ENCODE results near the gene RANBP6. TPM values are rescaled to one million over a fixed set of nuclear protein-coding genes. Genes with fewer than 3 reads are reported as not detected.

The RANBP6 gene
- total RNA-seq, 4 donors from 2014 or later, result 6.0 to 11.6 (median 8.3) TPM

DNA sequence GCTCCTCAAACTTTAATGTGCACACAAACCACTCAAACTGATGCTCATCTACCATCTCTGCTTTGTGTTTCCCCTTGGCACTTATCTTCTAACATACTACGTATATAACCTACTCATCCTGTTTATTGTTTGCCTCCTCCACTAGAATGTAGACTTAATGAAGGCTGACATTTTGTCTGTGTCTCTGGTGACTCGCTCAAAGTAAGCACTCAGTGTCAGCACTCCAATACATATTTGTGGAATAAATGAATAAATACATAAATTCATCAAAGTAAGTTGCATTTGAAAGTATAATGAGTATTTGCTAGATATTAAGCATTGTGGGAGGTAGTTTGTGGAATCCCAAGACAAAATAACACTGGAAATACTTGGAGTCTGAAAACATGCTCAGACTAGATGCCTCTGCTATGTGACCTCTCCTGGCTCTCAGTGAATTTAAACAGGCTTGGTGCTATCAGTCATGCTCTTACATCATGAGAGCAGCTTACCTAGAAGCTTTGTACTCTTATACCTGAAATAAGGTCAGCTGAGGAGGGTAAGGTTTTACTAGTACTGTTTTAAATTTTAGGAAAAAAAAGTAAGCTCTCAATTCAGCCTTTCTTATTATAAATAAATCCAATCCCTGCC lies 37.0 kb upstream of the RANBP6 start:
- H3K27ac ChIP-seq, result no peak overlapping the region
- H3K4me1 ChIP-seq, result no peaks in the 10 kb centered on the region
- H3K27me3 ChIP-seq, result no peaks in the 10 kb centered on the region
- no peaks in the 10 kb centered on the region for H3K36me3 ChIP-seq
- no peak for DNase-seq
- no peak for TF ChIP-seq POLR2A (IDR thresholded peaks at IDR 0.05)
- TF ChIP-seq, protein P1, sequence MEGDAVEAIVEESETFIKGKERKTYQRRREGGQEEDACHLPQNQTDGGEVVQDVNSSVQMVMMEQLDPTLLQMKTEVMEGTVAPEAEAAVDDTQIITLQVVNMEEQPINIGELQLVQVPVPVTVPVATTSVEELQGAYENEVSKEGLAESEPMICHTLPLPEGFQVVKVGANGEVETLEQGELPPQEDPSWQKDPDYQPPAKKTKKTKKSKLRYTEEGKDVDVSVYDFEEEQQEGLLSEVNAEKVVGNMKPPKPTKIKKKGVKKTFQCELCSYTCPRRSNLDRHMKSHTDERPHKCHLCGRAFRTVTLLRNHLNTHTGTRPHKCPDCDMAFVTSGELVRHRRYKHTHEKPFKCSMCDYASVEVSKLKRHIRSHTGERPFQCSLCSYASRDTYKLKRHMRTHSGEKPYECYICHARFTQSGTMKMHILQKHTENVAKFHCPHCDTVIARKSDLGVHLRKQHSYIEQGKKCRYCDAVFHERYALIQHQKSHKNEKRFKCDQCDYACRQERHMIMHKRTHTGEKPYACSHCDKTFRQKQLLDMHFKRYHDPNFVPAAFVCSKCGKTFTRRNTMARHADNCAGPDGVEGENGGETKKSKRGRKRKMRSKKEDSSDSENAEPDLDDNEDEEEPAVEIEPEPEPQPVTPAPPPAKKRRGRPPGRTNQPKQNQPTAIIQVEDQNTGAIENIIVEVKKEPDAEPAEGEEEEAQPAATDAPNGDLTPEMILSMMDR (IDR thresholded peaks at IDR 0.05), result no peak
- no peak overlapping the region for H3K4me3 ChIP-seq
- H3K9me3 ChIP-seq, result no peaks in the 10 kb centered on the region

DNA sequence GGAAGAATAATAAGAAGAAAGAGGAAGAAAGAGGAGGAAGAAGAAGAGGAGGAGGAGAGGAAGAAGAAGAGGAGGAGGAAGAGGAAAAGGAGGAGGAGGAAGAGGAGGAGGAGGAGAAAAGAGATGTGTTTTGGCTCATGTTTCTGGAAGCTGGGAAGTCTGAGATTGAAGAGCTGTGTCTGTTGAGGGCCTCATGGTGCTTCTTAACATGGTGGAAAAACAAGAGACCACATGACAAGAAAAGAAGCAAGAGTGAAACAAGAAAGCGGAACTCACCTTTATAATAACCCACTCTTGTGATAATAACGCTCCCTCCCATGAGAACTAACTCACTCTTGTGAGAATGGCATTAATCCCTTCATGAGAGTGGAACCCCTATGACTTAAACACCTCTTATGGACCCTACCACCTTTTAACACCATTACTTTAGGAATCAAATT lies 36.1 kb upstream of the RANBP6 start:
- no peak for DNase-seq
- TF ChIP-seq, protein P1 (IDR thresholded peaks at IDR 0.05), result no peak
- TF ChIP-seq POLR2A (IDR thresholded peaks at IDR 0.05), result no peak
- Histone ChIP-seq H3K4me3 (no peak overlapping the region), H3K4me1 (no peaks in the 10 kb centered on the region), H3K9me3 (no peaks in the 10 kb centered on the region), H3K27me3 (no peaks in the 10 kb centered on the region), H3K36me3 (no peaks in the 10 kb centered on the region), H3K27ac (no peak overlapping the region)

DNA sequence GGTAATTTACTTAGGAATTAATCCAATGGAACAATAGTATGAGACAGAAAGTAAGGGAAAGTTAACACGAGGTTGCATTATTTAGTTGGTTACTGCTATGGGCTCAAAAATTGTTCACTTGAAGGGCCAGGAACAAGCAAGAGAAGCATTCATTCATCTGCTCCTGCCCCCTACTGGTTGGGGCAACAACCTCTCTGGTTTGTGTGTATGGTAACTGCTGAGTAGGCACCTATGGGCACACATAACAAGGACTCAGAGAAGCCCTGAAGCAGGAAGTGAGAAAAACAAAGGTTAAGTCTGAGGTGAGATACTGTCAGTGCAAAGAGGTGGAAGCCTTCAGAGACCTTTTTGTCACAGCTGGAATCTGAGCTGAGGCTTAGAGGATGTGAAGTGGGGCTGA lies 34.4 kb upstream of the RANBP6 start:
- DNase-seq, result no peak
- Histone ChIP-seq H3K4me3 (no peak overlapping the region), H3K4me1 (no peaks in the 10 kb centered on the region), H3K36me3 (no peaks in the 10 kb centered on the region), H3K27ac (no peak overlapping the region), H3K9me3 (no peaks in the 10 kb centered on the region), H3K27me3 (no peaks in the 10 kb centered on the region)
- no peak for TF ChIP-seq POLR2A (IDR thresholded peaks at IDR 0.05)
- TF ChIP-seq, protein P1 (IDR thresholded peaks at IDR 0.05), result peak in 4 of 6 experiments; percentile 14 to 41 (median 32)

DNA sequence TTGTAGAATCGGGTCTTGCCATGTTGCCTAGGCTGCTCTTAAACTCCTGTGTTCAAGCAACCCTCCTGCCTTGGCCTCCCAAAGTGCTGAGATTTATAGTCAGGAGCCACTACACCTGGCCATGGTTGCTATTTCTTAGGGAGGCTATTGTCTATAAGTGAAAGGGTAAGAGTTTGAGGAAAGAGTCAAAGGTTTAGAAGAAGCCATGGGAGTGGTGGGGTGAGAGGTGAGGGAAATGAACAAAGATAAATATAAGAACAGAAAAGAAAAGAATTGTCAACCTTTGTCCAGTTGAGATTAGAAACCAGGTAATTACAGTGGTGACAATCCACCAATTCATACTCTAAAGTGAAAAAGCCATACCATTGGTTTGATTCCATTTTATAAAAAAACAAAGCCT lies 32.6 kb upstream of the RANBP6 start:
- Histone ChIP-seq H3K4me3 (no peak overlapping the region), H3K36me3 (no peaks in the 10 kb centered on the region), H3K27me3 (no peaks in the 10 kb centered on the region), H3K9me3 (no peaks in the 10 kb centered on the region), H3K4me1 (no peaks in the 10 kb centered on the region), H3K27ac (no peak overlapping the region)
- DNase-seq, result no peak
- TF ChIP-seq, protein P1 (IDR thresholded peaks at IDR 0.05), result no peak
- TF ChIP-seq POLR2A (IDR thresholded peaks at IDR 0.05), result no peak

DNA sequence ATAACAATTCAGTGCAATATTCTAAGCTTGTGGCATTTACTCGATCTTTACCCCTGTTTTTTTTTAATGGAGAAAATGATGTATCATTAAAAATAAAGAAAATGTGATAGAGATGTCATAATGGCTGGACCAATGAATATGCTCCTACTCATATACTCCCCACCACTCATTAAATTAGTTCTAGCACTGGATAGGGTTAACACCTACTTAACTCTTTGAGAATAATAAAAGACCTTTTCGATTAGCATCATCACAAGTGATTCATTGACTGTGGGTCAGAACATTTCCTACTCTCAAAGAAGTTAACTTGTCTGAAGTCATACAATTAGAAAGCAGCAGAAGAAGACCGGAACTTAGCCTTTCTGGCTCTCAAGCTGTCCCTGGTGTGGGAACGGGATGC lies 31.6 kb upstream of the RANBP6 start:
- no peak overlapping the region for H3K4me3 ChIP-seq
- H3K27ac ChIP-seq, result no peak overlapping the region
- TF ChIP-seq POLR2A (IDR thresholded peaks at IDR 0.05), result no peak
- TF ChIP-seq, protein P1 (IDR thresholded peaks at IDR 0.05), result no peak
- no peaks in the 10 kb centered on the region for H3K27me3 ChIP-seq
- H3K9me3 ChIP-seq, result no peaks in the 10 kb centered on the region
- no peaks in the 10 kb centered on the region for H3K36me3 ChIP-seq
- no peak for DNase-seq
- H3K4me1 ChIP-seq, result no peaks in the 10 kb centered on the region

DNA sequence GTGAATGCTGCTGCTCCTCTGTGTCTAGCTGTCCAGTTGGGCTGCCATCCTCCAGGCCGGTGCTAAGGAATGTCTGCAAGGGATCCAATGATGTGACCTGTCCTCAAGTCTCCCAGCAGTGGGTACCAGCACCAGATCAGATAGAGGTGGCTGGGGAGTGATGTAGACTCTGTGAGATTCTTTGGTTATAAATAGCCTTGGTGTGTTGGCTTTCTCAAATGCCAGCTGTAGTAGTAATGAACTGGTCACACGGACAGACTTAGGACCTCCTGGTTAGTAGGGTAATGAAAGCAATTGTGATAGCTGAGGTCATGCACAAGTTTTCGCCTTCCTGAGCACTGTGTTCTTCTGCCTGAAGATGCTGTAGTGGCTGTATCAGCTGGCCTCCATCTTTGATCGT lies 29.9 kb upstream of the RANBP6 start:
- Histone ChIP-seq H3K4me3 (no peak overlapping the region), H3K9me3 (no peaks in the 10 kb centered on the region), H3K27me3 (no peaks in the 10 kb centered on the region), H3K4me1 (no peaks in the 10 kb centered on the region), H3K36me3 (no peaks in the 10 kb centered on the region), H3K27ac (no peak overlapping the region)
- DNase-seq, result no peak
- TF ChIP-seq POLR2A (IDR thresholded peaks at IDR 0.05), result no peak
- TF ChIP-seq, protein P1 (IDR thresholded peaks at IDR 0.05), result no peak
